HG03103 (cell line): ENCODE measurements around the gene TESK2.
"Not testable (repeated sequence)": the region's sequence is repeated elsewhere in the genome, so short reads cannot be mapped to it uniquely, and the experiment has no call there.

ENCODE experiments used
- ATAC-seq: cut with Tn5 transposase; IDR thresholded peaks from one replicate; pipeline ENCODE4 v1.9.1; 2021; ENCODE audit warnings: low read depth; ENCODE audit not compliant: unreplicated experiment

Gene TESK2

DNA sequence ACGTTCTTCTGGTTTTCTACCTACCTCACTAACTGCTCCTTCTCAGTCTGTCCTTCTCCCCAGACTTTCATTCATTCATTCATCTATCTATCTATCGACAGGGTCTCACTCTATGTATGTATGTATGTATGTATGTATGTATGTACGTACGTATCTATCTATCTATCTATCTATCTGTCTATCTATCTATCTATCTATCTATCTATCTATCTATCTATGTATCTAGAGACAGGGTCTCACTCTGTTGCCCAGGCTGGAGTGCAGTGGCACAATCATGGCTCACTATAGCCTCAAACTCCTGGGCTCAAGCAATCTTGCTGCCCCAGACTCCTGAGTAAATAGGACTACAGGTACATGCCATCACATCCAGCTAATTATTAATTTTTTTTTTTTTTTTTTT is 106.8 kb downstream of the TESK2 start:
- ATAC-seq: not testable (repeated sequence)

DNA sequence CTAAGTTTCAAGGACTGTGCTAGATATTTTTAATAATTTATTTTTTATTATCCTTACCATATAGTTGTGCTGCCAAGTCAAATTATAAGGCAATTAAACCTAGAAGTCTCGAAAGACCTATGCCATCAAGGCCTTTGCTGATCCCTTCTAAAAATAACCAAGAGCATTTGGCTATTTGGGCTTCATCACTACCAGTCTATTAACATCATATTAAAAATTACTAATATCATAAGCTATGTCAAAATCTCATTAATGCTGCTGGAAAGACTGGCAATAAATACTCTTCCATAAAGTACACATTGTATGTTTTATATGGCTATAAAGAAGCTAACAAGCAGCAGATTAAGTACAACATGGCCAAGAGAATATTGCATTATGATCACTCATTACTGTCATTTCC is 107.8 kb downstream of the TESK2 start:
- ATAC-seq: no peak

DNA sequence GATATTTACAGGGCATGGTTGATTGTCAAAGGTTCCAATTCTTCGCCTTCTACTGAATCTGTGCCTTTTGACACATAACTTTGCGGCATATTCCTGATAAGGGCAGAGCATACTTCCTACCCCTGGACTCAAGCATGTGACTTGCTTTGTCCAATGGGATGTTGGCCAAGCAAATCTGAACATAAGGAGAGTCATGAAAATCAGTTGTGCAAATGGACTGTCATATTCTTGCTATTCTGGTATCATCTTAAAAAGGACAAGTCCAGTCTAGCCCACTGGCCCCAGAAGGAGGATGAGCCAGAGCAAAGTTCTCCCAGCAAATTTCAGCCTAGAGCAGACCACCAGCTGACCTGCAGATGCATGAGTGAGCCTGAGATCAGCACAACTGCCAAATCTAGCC is 109.7 kb downstream of the TESK2 start:
- no peak for ATAC-seq

DNA sequence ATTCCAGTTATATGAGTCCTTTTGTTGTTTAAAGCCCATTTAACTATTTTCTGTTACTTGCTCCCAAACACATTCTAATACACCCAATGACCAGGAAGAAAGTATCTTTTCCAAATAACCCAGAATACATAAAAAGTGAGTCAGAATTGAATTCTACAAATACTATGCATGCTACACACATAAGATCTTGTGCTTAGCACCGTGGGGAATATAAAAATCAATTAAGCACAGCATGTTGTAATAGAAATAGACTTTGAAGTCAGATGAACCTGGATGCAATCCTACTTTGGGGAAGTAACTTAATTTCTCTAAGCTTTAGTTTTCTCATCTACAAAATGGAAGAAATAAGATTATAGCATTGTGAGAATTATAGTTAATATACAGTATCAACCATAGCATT is 110.2 kb downstream of the TESK2 start:
- no peak for ATAC-seq

DNA sequence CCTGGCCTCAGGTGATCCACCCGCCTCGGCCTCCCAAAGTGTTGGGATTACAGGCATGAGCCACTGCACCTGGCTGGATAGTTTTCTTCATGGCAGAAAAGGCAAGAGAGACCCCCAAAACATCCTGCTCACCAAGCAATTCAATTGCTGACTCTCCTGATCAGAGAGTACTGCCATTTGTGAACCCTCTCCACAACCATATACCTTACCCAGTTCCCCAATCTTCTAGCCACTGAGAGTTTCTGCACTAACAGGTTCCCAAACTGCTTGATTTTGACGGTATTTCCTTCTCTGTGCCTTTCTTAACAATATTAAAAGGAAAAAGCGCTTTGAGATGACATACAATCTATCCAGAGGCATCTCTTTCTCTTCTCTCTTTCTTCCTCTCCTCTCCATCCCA is 110.8 kb downstream of the TESK2 start:
- ATAC-seq: no peak

DNA sequence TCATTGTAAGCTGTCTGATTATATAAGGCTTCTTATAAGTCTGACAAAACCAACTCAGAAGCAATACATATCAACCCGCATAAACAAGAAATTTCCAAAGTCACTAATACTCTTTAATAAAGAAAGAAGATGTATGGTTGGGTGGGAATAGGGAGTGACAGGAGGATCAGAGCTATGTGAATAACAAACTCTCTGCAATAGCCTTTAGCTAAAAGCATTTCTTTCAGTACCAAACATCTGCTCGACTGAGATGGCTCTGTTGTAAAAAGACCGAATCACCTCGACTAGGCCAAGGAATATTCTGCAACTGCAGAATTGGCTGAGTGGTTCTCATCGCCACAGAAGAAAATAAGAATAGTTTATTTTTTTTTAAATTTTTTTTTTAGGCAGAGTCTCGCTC is 111.4 kb downstream of the TESK2 start:
- ATAC-seq: no peak

DNA sequence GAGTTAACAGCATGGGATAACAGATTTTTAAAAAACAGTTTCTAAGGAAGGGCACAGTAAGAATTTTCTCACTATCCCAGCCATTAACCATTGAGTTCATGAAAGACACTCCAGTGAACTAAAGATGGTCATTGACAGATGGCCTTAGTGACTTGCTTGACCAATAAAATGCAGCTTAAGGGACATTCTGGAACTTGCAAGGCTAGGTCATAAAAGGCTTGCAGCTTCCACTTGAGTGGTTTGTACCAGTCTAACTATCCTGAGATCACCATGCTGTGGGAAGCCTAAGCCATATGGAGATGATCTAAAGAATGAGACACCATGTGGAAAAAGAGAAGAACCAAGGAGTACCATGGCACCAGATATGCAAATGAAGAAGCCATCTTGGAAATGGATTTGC is 112.8 kb downstream of the TESK2 start:
- no peak for ATAC-seq

DNA sequence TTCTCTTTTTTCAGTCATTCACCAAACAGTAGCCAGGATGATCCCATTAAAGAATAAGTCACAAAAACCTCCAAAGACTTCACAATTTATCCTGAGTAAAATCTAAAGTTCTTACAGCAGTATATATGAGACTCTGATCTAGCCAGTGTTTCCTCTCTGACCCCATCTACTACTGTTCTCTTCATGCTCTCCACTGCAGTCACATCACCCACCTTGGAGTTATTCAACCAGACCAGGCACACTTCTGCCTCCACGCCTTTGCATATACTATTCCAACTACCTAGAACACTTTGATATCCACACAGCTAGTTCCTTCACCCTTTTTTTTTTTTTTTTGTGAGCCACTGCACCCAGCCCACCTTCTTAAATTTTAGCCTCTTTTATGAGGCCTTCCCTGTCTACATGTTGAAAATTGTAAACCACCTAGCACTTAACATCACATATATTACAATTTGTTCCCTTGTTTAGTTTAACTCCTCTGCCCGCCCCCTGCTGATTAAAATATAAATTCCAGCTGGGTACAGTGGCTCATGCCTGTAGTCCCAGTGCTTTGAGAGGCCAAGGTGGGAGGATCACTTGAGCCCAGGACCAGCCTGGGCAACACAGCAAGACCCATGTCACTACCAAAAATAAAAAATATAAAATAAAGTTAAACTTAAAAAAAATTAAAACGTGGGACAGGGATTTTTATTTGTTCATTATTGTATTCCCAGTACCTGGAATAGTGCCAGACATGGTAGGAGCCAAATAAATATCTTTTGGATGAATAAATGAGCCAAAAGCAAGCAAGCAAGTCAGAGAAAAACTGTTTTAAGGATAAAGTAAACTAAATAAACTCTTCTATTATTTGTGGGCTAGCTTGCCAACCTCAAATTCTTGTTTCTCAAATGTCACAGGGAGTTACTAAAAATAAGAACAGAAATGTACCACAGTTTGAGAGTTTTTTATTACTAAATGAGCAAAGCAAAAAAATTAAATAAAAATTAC is 115.6 kb downstream of the TESK2 start:
- no peak for ATAC-seq

DNA sequence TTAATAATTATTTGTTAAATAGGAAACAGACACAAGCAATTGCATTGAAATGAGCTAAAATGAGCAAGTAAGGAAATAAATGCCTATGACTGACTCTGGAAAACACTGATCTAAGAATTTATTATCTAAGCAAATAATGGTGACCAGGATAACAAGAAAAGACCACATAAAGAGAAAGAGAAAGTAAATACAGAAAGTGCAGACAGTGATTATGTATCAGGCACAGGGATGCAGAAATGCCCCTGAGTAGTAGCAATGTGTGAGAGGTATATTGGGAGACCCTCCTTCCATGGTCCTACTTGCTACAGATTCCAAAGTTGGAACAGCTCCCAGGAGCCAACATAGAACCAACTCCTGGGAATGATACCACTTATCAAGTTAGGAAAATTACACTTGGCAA is 117.4 kb downstream of the TESK2 start:
- ATAC-seq: no peak

DNA sequence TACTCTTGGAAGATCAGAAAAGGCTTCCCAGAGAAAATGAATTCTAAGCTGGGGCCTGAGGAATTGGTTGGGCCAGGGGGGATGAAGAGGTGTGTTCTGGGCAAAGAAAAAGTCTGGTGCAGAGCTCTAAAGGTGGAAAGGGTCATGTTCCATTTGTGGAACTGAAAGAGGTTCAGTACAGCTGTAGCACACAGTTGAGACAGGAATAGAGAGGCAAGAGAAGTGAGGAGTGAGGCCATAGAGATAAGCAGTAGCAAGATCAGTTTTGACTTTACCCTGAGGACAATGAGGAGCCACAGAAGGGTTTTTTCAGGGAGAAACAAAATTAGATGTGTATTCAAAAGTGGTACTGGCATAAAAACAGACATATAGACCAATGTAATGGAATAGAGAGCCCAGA is 120.4 kb downstream of the TESK2 start:
- ATAC-seq: no peak

DNA sequence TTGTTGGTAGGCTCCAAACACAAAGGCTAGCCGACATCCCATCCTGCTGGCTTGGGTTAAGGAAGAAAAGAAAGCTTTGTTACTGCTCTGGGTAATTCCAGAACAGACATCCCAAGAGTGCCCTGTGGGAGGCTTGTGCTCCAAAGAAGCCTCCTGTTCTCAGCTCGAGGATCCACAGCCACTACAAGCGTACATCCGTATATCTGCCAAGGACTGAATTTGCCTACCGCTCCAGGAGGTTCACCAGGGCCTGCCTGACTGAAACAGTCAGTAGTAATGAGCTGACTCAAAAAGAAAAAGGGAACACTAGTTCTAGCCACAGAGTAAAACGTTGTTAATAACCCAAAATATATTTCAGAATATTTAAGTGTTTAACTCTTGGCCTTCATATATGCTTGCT is 125.9 kb downstream of the TESK2 start:
- no peak for ATAC-seq

DNA sequence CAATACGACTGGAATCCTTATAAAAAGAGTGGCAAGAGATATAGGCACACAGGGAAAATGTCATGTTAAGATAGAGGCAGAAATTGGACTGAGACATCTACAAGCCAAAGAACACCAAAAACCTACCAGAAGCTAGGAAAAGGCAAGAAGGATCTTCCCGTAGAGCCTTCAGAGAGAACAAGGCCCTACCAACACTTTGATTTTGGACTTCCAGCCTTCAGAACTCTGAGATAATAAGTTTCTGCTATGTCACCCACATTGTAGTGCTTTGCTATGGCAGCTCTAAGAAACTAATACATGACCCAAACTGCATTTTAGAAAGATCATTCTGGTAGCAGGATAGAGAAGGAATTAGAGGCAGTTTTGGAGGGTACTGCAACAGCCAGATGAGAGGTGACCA is 126.7 kb downstream of the TESK2 start:
- ATAC-seq: no peak

DNA sequence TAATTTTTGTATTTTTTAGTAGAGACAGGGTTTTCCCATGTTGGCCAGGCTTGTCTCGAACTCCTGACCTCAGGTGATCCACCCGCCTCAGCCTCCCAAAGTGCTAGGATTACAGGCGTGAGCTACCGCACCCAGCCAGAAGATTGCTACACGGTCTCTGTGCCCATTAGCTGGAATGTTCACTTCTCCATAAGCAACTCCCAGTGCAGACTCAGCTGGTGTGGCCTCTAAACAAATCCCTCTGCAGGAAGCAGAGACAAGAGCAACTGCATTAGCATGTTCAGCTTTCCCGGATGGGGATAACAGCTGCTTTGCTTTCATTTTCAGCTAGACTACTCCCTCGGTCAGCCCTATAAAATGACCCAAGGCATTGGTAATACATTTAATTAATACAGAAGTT is 130.0 kb downstream of the TESK2 start:
- not testable (repeated sequence) for ATAC-seq

DNA sequence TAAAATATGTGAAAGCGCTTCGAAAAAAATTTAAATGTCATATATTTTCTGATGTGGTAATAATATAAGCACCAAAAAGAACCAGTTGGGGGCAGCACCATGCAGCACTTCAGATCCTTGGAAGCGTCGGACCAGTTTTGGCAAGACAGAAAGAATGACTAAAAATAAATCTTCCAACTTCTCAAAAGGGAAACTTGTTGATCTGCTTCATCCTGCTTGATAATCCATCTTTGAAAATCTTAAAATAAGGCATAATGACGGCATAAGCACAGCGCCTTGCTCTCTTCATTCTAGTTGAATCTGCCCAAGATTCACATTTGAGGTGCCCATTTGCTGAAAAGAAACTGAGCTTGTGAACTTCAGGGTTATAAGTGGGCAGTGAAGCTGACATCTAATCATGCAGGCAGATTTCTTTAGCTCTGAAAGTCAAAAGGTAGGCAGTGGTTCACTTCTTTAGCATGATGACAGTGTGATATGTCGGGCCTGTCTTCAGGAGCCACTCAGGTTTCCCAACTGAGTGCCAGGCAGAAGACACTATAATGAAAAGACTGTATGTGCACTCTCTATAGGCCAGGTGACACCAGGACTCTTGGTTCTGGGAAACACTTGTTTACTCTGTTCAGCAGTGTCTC is 131.0 kb downstream of the TESK2 start:
- no peak for ATAC-seq

DNA sequence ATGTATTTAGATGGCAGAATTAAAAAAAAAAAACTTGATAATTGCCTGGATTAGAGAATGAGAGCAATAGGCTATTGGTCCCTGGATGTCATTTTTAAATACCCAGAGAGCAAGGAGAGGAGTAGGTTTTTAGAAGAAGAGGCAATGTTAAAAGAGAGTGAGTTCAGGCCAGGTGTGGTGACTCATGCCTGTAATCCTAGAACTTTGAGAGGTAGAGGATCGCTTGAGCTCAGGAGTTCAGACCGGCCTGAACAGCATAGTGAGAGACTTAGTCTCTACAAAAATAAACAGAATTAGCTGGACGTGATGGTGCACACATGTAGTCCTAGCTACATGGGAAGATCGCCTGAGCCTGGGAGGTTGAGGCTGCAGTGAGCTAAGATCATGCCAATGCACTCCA is 134.8 kb downstream of the TESK2 start:
- no peak for ATAC-seq

DNA sequence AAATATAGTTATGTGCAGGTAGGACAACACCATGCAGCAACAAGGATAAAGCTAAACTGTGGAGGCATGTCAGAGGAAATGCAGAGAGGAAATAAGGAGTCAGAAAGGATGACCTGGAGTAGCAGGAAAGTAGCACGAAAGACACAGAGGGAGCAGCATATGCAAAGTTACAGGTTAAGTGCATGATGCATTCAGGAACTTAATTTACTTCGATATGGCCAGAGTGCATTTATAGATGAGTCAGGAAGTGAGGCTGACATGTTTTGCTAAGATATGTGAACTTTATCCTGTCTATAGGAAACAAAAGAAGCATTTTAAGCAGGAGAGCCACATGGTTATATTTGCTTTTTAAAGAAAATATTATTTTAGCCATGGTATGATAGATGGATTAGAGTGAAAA is 135.3 kb downstream of the TESK2 start:
- ATAC-seq: no peak

DNA sequence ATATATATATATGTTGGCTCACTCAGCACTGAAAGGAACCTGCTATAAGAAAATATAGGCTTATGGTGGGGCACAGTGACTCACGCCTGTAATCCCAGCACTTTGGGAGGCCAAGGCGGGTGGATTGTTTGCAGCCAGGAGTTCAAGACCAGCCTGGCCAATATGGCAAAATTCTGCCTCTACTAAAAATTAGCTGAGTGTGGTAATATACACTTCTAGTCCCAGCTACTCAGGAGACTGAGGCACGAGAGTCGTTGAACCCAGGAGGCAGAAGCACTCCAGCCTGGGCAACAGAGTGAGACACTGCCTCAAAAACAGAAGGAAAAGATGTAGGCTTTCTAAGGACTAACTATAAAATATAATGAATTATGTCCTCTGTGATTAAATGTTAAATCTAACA is 136.1 kb downstream of the TESK2 start:
- no peak for ATAC-seq

DNA sequence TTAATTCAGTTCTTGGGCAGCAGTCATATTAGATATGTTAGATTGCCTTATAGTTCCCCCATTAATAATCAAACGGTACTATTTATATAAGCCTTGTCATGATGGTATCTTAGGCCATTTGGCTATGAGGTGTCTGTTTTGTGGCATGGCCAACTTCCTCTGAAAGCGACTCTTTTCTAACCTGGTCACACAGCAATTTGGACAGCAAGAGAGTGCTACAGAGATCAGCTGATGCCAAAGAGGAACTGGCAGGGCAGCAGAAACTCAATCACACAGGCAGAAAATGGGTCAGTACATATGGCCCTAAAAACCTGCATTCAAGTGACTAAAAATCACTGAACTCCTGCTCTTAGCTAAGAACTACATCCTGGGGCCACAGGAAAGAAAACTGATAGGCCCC is 137.3 kb downstream of the TESK2 start:
- ATAC-seq: no peak

DNA sequence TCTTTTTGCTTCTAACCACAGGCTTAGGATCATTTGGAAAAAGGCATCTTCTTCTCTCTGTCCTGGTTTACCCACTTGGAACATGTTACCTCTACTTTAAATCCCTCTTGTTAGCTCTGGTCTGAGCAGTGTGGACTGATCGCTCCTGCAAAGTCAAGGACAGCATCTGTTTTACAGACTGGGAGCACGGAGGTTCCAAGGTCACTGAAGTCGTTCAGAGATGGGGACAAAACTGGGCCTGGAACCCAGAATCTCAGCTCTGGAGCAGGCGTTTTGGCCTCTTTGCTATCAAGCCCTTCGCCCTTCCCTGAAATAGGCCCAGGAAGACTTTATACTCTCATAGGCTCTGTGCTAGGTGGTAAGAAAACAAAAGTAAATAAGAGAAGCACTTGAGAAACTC is 139.5 kb downstream of the TESK2 start:
- no peak for ATAC-seq

DNA sequence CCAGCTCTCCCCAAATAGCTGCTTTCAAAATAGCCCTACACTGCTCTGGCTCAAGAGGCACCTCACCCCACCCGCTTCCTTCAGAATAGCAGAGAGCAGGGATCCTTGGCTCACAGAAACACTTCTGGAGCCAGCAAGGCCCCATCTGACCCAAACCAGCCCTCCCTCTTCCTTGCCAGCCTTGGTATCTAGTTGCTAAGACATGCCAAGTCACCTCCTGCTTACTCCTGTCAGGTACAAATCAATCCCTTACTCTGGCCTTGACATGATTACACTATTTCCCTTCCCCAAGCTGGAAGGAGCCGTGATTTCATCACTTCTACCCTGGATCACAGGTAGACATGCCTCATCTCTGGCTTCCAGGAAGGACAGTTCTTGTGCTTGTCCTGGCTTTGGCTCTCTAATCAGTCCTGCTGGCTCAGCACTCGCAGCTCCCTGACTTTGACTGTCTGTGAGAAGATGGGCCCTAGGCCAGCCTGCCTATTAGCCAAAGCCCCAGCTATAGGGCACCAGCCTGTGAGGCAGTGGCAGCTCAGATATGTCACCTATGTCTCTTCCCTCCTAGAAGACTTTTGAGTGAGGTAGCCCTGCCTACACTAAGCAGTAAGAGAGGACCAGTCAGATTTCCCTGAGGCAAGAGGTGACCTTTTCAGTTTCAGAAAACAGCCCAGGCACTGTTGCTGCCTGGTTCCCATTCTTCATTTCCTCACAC is 141.8 kb downstream of the TESK2 start:
- ATAC-seq: no peak

DNA sequence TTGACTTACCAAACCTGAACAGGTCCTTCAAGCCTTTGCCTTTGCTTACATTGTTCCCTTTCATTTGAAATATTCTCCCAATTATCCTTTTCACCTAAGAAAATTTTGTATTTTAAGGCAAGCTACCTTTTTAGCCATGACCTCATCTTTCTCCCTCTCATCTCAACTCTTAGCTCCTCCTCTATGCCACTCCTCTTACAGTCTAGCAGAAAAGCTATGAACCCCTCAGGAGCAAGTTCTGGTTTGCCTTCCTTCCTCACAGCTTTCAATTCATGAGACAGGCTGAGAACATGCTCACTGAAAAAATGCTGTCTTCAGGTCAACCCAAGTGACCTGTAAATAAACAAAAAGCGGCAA is 142.4 kb downstream of the TESK2 start:
- no peak for ATAC-seq

DNA sequence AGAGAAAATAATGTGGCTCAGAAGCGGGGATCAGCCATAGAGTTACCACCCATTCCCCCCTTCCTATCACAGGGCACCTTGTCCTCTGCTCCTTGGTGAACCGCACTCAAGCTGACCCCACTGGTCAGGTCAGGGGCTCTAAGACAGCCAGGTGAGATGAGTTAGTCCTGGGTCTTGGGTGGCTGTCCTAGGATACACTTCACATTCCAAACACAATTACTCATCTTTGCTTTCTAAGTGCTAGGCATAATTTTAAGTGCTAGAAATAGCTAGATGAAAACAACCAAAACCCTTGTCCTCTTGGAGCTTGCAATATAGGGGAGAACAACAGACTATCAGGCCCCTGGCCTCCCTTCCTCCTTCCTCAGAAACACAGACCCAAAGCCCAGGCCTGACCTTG is 142.9 kb downstream of the TESK2 start:
- no peak for ATAC-seq
